ENCODE results near the gene CCDC97. TPM values are rescaled to one million over a fixed set of nuclear protein-coding genes. Genes with fewer than 3 reads are reported as not detected.
A peak's percentile ranks its signal among the peaks of the same experiment; 100 is the strongest.

The CCDC97 gene
- total and polyA plus RNA-seq, 10 donors, result 12.7 to 38.2 (median 23.9) TPM

GRCh38 chr19:41309180-41310032 lies 566 bp upstream of the CCDC97 start:
- 7 to 13% (median 9%) methylated on average over 26 of the region's 26 CpGs for WGBS, 5 donors
- Histone ChIP-seq H3K4me3 (peak overlapping the region; percentile 56 to 86 (median 72)), H3K27me3 (replicated peaks in 1 of 7) (no peaks in the 10 kb centered on the region), H3K27ac (peak overlapping the region; percentile 88 to 98 (median 97)), H3K9me3 (no peaks in the 10 kb centered on the region), H3K4me1 (peaks cover 52 to 96% (median 76%) of the 10 kb centered on the region in 6 donors), H3K36me3 (peaks cover 0 to 59% (median 45%) of the 10 kb centered on the region in 6 donors)
- DNase-seq, result no peak
- TF ChIP-seq POLR2AphosphoS5 (IDR thresholded peaks at IDR 0.05) (peak in 1 of 3 donors; percentile 26), CTCF (IDR thresholded peaks at IDR 0.05 in 8 of 11, conservative IDR thresholded peaks at IDR 0.05 in 3 of 11) (no peak)
- intact Hi-C loops (cut with DNase I; ENCODE audit: low total_unique reads), result loop anchor here (5.0 kb wide), 2 partner anchors 42 to 107 kb away; no protein-coding TSS in a partner anchor

GRCh38 chr19:41311072-41311471 lies 1.1 kb downstream of the CCDC97 start:
- Histone ChIP-seq H3K36me3 (peaks cover 0 to 59% (median 39%) of the 10 kb centered on the region in 6 donors), H3K4me1 (peaks cover 45 to 90% (median 61%) of the 10 kb centered on the region in 6 donors), H3K9me3 (no peaks in the 10 kb centered on the region), H3K27ac (peak overlapping the region in 5 of 8 donors; percentile 92 to 98 (median 96)), H3K4me3 (peak overlapping the region in 7 of 8 donors; percentile 57 to 86 (median 74)), H3K27me3 (replicated peaks in 1 of 7) (no peaks in the 10 kb centered on the region)
- no peak for TF ChIP-seq POLR2AphosphoS5 (IDR thresholded peaks at IDR 0.05)
- no peak for TF ChIP-seq POLR2A (IDR thresholded peaks at IDR 0.05)
- no peak for TF ChIP-seq CTCF (IDR thresholded peaks at IDR 0.05 in 8 of 11, conservative IDR thresholded peaks at IDR 0.05 in 3 of 11)
- intact Hi-C loops (cut with DNase I; ENCODE audit: low total_unique reads), result loop anchor here (5.0 kb wide), 1 partner anchor 109 kb away; no protein-coding TSS in a partner anchor
- DNase-seq, result no peak
- 66 to 80% (median 74%) methylated on average over 5 of the region's 5 CpGs for WGBS, 5 donors

- intact Hi-C loops (cut with DNase I; ENCODE audit: low total_unique reads), result loop anchor here (5.0 kb wide), 1 partner anchor 109 kb away; no protein-coding TSS in a partner anchor
- peak overlapping the region in 3 of 8 donors; percentile 69 to 86 (median 74) for H3K4me3 ChIP-seq
- H3K4me1 ChIP-seq, result peaks cover 40 to 85% (median 55%) of the 10 kb centered on the region in 6 donors
- 86 to 92% (median 91%) methylated on average over 8 of the region's 8 CpGs for WGBS, 5 donors
- no peak for DNase-seq
- no peaks in the 10 kb centered on the region for H3K27me3 ChIP-seq (replicated peaks in 1 of 7)
- no peak for TF ChIP-seq CTCF (IDR thresholded peaks at IDR 0.05 in 8 of 11, conservative IDR thresholded peaks at IDR 0.05 in 3 of 11)
- TF ChIP-seq POLR2AphosphoS5 (IDR thresholded peaks at IDR 0.05), result no peak
- no peak for TF ChIP-seq POLR2A (IDR thresholded peaks at IDR 0.05)
- no peaks in the 10 kb centered on the region for H3K9me3 ChIP-seq
- H3K27ac ChIP-seq, result no peak overlapping the region
- peaks cover 0 to 59% (median 39%) of the 10 kb centered on the region in 6 donors for H3K36me3 ChIP-seq
Measured at GRCh38 chr19:41311613-41312012, 1.6 kb downstream of the CCDC97 start.

Measured in spleen (tissue), 11 donors.